Hematopoietic multipotent progenitor cell treated with erythropoietin and hydrocortisone succinate and interleukin-3 and kit ligand, for 8 days (in vitro differentiated cells): ENCODE measurements around the gene MEX3D.
"Not testable (repeated sequence)": the region's sequence is repeated elsewhere in the genome, so short reads cannot be mapped to it uniquely, and the experiment has no call there.

Experiments used
- DNase-seq: peaks from one replicate; pipeline ENCODE4 v3.0.0-alpha.2; 2015

The MEX3D gene

GRCh38 chr19:1533510-1534150 is 34.5 kb downstream of the MEX3D start:
- no peak for DNase-seq

- DNase-seq: no peak
Measured at GRCh38 chr19:1532003-1532402, 36.1 kb downstream of the MEX3D start.

- no peak for DNase-seq
Measured at GRCh38 chr19:1531587-1531986, 36.5 kb downstream of the MEX3D start.

DNA sequence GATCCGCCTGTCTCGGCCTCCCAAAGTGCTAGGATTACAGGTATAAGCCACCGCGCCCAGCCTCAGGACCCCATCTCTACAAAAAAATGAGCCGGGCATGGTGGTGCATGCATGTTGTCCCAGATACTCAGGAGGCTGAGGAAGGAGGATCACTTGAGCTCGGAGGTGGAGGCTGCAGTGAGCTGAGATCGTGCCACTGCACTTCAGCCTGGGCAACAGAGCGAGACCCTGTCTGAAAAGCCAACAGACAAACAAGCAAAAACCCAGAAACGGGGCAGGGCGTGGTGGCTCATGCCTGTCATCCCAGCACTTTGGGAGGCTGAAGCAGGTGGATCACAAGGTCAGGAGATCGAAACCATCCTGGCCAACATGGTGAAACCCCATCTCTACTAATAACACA is 37.3 kb downstream of the MEX3D start:
- not testable (repeated sequence) for DNase-seq

- DNase-seq: no peak
Measured at GRCh38 chr19:1529430-1529816, 38.7 kb downstream of the MEX3D start.

GRCh38 chr19:1528596-1529429 is 39.3 kb downstream of the MEX3D start:
- no peak for DNase-seq

DNA sequence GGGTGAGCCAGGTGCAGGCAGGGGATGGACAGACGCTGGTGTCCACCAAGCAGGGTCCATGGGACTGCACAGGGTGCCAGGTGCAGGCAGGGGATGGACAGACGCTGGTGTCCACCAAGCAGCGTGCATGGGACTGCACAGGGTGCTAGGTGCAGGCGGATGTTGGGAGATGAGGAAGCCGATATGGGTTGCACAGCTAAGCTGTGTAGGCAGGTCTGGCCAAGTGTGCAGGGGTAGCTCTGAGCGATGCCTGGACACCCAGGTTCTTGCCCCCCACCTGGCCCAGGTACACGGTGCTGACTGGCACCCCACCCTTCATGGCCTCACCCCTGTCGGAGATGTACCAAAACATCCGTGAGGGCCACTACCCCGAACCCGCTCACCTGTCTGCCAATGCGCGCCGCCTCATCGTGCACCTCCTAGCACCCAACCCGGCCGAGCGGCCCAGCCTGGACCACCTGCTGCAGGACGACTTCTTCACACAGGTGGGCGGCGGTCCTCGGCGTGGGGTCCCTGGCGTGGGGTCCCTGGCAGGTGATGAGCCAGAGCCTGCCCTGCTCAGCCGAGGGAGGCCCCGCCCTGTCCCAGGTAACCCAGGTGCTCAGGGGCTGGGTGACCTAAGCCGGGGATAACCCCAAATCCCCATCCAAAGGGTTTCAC is 40.3 kb downstream of the MEX3D start:
- DNase-seq: no peak

DNA sequence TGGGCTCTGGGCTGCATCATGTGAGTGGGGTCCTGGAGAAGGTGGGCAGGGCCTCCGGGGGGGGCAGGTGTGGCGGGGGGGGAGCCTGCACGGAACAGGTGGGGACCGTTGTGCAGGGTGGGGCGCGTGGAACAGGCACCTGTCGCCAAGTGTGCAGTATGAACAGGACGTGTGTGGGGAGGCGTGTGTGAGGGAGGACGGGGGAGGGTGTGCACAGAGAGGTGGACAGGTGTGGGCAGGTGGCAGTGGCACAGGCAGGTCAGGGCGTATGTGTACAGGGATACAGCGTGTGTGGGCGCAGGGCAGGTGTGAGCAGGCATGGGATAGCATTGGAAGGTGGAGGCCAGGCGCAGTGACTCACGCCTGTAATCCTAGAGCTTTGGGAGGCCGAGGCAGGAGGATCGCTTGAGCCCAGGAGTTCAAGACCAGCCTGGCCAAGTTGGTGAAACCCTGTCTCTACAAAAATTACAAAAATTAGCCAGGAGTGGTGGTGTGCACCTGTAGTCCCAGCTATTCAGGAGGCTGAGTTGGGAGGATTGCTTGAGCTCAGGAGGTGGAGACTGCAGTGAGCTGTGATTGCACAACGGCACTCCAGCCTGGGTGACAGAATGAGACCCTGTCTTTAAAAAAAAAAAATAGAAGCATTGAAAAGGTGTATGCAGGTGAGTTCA is 41.0 kb downstream of the MEX3D start:
- no peak for DNase-seq

DNA sequence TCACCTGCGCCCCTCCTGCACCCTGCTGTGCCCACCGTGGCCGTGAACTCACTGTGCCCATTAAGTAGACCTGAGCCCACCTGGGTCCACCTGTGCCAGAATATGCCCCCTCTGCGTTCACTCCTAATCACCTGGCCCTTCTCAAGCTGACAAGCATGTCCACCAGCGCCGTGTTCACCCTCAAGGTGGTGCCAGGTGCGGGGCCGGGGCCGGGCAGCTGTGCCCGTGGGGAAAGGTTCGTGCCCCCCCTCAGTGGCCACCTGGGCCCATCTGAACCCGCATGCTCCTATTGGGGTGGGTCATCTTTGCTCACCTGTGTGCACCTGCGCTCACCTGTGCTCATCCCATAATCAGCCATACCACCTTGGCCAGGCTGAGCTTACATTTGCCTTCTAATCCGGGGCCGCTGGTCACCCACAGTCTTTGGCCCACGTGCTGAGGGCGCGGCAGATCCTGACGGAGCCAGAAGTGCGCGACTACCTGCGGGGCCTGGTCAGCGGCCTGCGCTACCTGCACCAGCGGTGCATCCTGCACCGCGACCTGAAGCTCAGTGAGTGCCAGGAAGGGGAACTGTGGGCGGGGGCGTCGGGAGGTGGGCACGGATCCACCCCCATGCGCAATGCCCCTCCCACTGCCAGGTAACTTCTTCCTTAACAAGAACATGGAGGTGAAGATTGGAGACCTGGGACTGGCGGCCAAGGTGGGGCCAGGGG is 41.9 kb downstream of the MEX3D start:
- DNase-seq: no peak

GRCh38 chr19:1525343-1525742 is 42.8 kb downstream of the MEX3D start:
- DNase-seq: no peak

DNA sequence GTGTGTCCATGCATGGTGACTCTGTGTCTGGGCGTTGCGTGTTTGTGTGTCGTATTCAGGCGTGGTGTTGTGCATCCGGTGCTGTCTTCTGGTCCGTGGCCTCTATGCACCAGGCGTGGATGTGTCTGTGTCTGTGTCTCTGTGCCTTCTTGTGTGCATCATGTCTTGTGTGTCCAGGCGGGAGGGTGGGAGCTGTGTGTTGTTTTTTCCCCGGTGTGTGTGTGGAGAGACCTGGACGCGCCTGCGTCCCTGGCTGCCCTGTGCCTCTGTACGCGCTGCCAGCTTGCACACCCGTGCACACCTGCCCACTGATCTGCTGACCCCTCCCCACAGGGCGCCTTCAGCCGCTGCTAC is 43.2 kb downstream of the MEX3D start:
- DNase-seq: no peak

GRCh38 chr19:1524287-1524971 is 43.7 kb downstream of the MEX3D start:
- DNase-seq: no peak

DNA sequence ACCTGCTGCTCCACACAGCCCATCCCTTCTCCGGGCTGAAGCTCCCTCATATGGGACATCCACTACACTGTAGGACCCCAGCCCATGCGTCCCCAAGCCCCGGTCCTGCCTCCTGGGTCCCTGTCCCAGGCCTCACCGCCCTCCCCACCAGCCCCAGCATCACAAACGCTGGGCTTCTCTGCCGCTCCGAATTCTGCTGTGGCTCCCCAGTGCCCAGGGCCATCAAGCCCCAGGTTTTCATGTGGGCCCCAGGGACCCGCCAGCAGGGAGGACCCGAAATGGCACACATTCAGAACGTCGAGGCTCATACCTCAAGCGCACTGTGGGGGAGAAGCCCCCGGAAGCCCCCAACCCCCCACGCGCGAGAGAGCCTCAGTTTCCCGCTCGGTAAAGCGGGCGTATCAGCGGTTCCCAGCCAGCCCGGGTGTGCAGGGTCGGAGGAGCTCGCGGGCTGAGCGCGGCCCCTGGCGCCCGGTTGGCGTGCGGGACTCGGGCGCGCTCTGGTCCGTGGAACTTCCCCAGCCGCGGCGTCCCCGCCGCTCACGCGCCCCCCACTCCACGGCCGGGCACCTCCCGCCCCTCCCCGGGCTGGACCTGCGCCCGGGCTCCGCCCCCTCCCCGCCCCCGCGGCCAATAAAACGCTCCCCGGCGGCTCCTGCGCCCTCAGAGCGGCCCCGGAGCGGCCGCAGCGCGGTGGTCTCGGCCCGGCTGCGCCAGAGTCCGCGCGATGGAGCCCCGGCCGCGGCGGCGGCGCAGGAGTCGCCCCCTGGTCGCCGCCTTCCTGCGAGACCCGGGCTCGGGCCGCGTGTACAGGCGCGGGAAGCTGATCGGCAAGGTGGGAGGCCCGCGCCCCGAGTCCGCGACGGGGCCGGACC is 44.5 kb downstream of the MEX3D start, which contains the start of gene PLK5:
TSS of gene PLK5 (plus strand) at position 666 of the 875 bp plus-strand sequence. CDS start 2,920 bp downstream, outside the sequence.
- DNase-seq: no peak

GRCh38 chr19:1522838-1523237 is 45.3 kb downstream of the MEX3D start:
- DNase-seq: no peak

DNA sequence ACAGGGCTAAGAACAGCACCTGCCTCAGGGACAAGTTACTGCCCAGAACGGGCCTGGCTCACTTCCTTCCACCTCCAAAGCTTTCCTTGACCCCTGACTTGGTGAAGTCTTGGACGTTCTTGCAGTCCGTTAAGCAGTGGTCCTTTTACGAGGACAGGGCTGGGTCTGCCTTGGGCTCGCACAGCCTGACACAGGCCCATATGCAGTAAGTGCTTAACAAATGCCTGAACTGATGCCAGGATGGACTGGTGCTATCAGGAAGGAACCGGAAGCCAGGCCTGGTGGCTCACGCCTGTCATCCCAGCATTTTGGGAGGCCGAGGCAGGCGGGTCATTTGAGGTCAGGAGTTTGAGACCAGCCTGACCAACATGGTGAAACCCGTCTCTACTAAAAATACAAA is 46.1 kb downstream of the MEX3D start:
- DNase-seq: no peak

DNA sequence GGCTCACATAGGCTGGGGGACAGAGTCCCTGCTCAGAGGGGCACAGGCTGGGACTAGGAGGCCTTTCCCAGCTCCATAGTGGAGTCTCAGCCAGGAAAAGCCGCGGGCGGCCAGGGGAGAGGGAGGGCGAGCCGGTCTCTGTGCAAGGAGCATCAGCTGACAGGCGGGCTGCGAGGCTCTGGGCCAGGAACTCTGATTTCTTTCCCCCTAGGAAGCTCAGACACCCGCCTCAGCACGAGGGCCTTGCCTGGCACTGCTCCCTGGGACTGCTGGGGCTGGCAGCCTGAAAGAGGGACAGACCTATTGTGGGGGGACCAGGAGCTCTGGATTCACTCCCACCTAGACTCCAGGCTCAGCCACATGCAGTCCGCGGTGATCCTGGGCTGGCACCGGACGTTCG is 46.5 kb downstream of the MEX3D start:
- no peak for DNase-seq

DNA sequence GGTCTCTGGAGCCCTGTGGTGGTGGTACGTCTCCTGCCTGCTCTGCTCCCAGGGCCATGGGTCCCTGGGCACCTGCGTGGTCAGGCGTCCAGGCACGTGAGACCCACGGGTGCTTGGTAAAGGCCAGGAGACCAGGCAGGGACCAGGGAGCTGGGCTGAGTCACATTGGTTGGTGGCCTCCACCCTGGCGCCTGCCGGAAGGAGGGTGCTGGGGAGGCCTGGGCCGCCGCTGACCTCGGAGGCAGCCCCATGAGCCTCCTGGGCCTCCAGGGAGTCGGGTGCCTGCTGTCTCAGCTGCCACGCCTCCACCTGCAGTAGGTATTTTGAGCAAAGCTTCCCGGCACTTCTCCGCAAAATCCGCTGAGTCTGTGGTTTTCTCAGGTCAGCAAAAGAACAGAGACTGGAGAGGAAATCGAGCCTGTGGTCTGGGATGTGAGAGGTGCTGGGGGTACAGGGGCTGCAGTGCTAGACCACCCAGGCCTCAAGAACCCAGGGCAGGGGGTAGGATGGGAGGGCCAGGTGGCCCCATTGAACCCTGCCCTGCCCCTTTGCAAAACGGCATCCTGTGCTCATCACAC is 47.8 kb downstream of the MEX3D start:
- no peak for DNase-seq

GRCh38 chr19:1519802-1520201 is 48.3 kb downstream of the MEX3D start:
- not testable (repeated sequence) for DNase-seq

- DNase-seq: no peak
Measured at GRCh38 chr19:1518471-1518870, 49.7 kb downstream of the MEX3D start.

GRCh38 chr19:1516395-1516753 is 51.8 kb downstream of the MEX3D start:
- DNase-seq: no peak
